Measurements from ENCODE around the gene TPBG. TPM values are rescaled to one million over a fixed set of nuclear protein-coding genes. Genes with fewer than 3 reads are reported as not detected.

The TPBG gene
- polyA plus RNA-seq, 3 donors: 0.39 to 0.52 TPM; not detected in 1

GRCh38 chr6:82408952-82409431 is 45.4 kb downstream of the TPBG start:
- no CpG with 5 or more reads among the region's 2 CpGs for WGBS (ENCODE audit: insufficient coverage)
- Histone ChIP-seq H3K36me3 (replicated peaks in 1 of 2; ENCODE audit: control insufficient read depth in 1 of 2, insufficient read depth in 2 of 2, low read length in 2 of 2) (no peaks in the 10 kb centered on the region), H3K4me2 (replicated peaks; ENCODE audit: extremely low read depth, low read length, poor library complexity, severe bottlenecking) (no peak overlapping the region), H2AFZ (ENCODE audit: insufficient read depth, low read depth, low read length, poor library complexity, severe bottlenecking) (no peak overlapping the region), H3K4me3 (replicated peaks in 1 of 3; ENCODE audit: low read depth in 2 of 3, low read length in 3 of 3) (no peak overlapping the region), H3K27ac (ENCODE audit: low read depth in 1 of 2, low read length in 2 of 2) (no peak overlapping the region), H3K9ac (ENCODE audit: insufficient read depth, low read length, poor library complexity, severe bottlenecking) (no peak overlapping the region), H3K4me1 (ENCODE audit: control insufficient read depth in 1 of 2, insufficient read depth in 2 of 2, low read length in 2 of 2) (no peaks in the 10 kb centered on the region), H3K79me2 (ENCODE audit: insufficient read depth, low read length) (no peaks in the 10 kb centered on the region), H3K27me3 (ENCODE audit: control insufficient read depth in 2 of 2, insufficient read depth in 2 of 2, low read length in 2 of 2) (no peaks in the 10 kb centered on the region), H3K9me3 (replicated peaks in 1 of 2; ENCODE audit: control insufficient read depth in 1 of 2, insufficient read depth in 1 of 2, low read length in 2 of 2) (no peaks in the 10 kb centered on the region), H4K20me1 (ENCODE audit: insufficient read depth, low read length) (no peaks in the 10 kb centered on the region)
- Mint-ChIP-seq H3K27me3 (ENCODE audit: low read depth in 3 of 3) (no peaks in the 10 kb centered on the region), H3K9me3 (no peaks in the 10 kb centered on the region), H3K27ac (no peak overlapping the region), H3K4me3 (no peak overlapping the region), H3K36me3 (no peaks in the 10 kb centered on the region), H3K4me1 (no peaks in the 10 kb centered on the region)
- intact Hi-C loops (cut with micrococcal nuclease): no loop called here
- TF ChIP-seq CTCF (IDR thresholded peaks at IDR 0.05): no peak
- no peak for DNase-seq

GRCh38 chr6:82410151-82410648 is 46.6 kb downstream of the TPBG start:
- H3K27ac Mint-ChIP-seq: no peak overlapping the region

More at GRCh38 chr6:82410151-82410648, 46.6 kb downstream of the TPBG start:
- Histone ChIP-seq H2AFZ (ENCODE audit: insufficient read depth, low read depth, low read length, poor library complexity, severe bottlenecking) (no peak overlapping the region), H3K4me2 (replicated peaks; ENCODE audit: extremely low read depth, low read length, poor library complexity, severe bottlenecking) (no peak overlapping the region), H3K4me3 (replicated peaks in 1 of 3; ENCODE audit: low read depth in 2 of 3, low read length in 3 of 3) (no peak overlapping the region), H3K36me3 (replicated peaks in 1 of 2; ENCODE audit: control insufficient read depth in 1 of 2, insufficient read depth in 2 of 2, low read length in 2 of 2) (no peaks in the 10 kb centered on the region), H3K9me3 (replicated peaks in 1 of 2; ENCODE audit: control insufficient read depth in 1 of 2, insufficient read depth in 1 of 2, low read length in 2 of 2) (no peaks in the 10 kb centered on the region), H3K4me1 (ENCODE audit: control insufficient read depth in 1 of 2, insufficient read depth in 2 of 2, low read length in 2 of 2) (no peaks in the 10 kb centered on the region), H3K27me3 (ENCODE audit: control insufficient read depth in 2 of 2, insufficient read depth in 2 of 2, low read length in 2 of 2) (no peaks in the 10 kb centered on the region), H3K9ac (ENCODE audit: insufficient read depth, low read length, poor library complexity, severe bottlenecking) (no peak overlapping the region), H3K27ac (ENCODE audit: low read depth in 1 of 2, low read length in 2 of 2) (no peak overlapping the region), H4K20me1 (ENCODE audit: insufficient read depth, low read length) (no peaks in the 10 kb centered on the region), H3K79me2 (ENCODE audit: insufficient read depth, low read length) (no peaks in the 10 kb centered on the region)
- Mint-ChIP-seq H3K27me3 (ENCODE audit: low read depth in 3 of 3) (peaks cover 0 to 5% (median 0%) of the 10 kb centered on the region in 3 donors), H3K4me3 (no peak overlapping the region), H3K4me1 (no peaks in the 10 kb centered on the region), H3K9me3 (no peaks in the 10 kb centered on the region), H3K36me3 (no peaks in the 10 kb centered on the region)
- intact Hi-C loops (cut with micrococcal nuclease): no loop called here
- 95% methylated on average over 2 of the region's 3 CpGs for WGBS (ENCODE audit: insufficient coverage)
- no peak for DNase-seq
- no peak for TF ChIP-seq CTCF (IDR thresholded peaks at IDR 0.05)

Data from CD14-positive monocyte (primary cell).